Skeletal muscle satellite cell (primary cell): Measurements from ENCODE around the gene SNX21.

Experiments used
- H3K27me3 ChIP-seq: 2 replicates; pipeline ENCODE4 v1.7.0; 2013; ENCODE audit warnings: low read length; ENCODE audit not compliant: control insufficient read depth, insufficient read depth
- H3K36me3 ChIP-seq: 2 replicates; pipeline ENCODE4 v1.7.0; 2013; ENCODE audit warnings: mild to moderate bottlenecking, control low read depth, low read length; ENCODE audit not compliant: insufficient read depth
- H3K4me1 ChIP-seq: 2 replicates; pipeline ENCODE4 v1.7.0; 2013; ENCODE audit warnings: low read length; ENCODE audit not compliant: control insufficient read depth, insufficient read depth
- H3K4me2 ChIP-seq: 2 replicates; pipeline ENCODE4 v1.7.0; 2013; ENCODE audit warnings: mild to moderate bottlenecking, low read length
- H3K4me3 ChIP-seq: 2 replicates; pipeline ENCODE4 v1.7.0; 2013; ENCODE audit warnings: low read length
- H3K9ac ChIP-seq: 2 replicates; pipeline ENCODE4 v1.7.0; 2013; ENCODE audit warnings: mild to moderate bottlenecking, low read depth, low read length, moderate library complexity
- H3K9me3 ChIP-seq: replicated peaks from 2 replicates; pipeline ENCODE4 v1.7.0; 2013; ENCODE audit warnings: mild to moderate bottlenecking, control low read depth, low read length

SNX21 gene

GRCh38 chr20:45840700-45841198 is 7.2 kb downstream of the SNX21 start:
- H3K36me3 ChIP-seq = peaks cover 54% of the 10 kb centered on the region
- no peaks in the 10 kb centered on the region for H3K27me3 ChIP-seq
- no peak overlapping the region for H3K4me3 ChIP-seq
- H3K4me1 ChIP-seq = peaks cover 9% of the 10 kb centered on the region
- H3K9me3 ChIP-seq = no peaks in the 10 kb centered on the region
- H3K9ac ChIP-seq = no peak overlapping the region
- no peak overlapping the region for H3K4me2 ChIP-seq

- no peak overlapping the region for H3K4me3 ChIP-seq
- peaks cover 4% of the 10 kb centered on the region for H3K4me1 ChIP-seq
- H3K27me3 ChIP-seq = no peaks in the 10 kb centered on the region
- no peaks in the 10 kb centered on the region for H3K9me3 ChIP-seq
- H3K9ac ChIP-seq = no peak overlapping the region
- peaks cover 60% of the 10 kb centered on the region for H3K36me3 ChIP-seq
- H3K4me2 ChIP-seq = no peak overlapping the region
Measured at GRCh38 chr20:45841407-45842129, 8.0 kb downstream of the SNX21 start.

- Histone ChIP-seq H3K4me1 (no peaks in the 10 kb centered on the region), H3K36me3 (peaks cover 59% of the 10 kb centered on the region), H3K9ac (no peak overlapping the region), H3K27me3 (no peaks in the 10 kb centered on the region), H3K4me3 (no peak overlapping the region), H3K9me3 (no peaks in the 10 kb centered on the region), H3K4me2 (no peak overlapping the region)
Measured at GRCh38 chr20:45842169-45842812, 8.7 kb downstream of the SNX21 start.

- Histone ChIP-seq H3K27me3 (no peaks in the 10 kb centered on the region), H3K4me3 (no peak overlapping the region), H3K36me3 (peaks cover 64% of the 10 kb centered on the region), H3K4me2 (no peak overlapping the region), H3K9ac (no peak overlapping the region), H3K4me1 (no peaks in the 10 kb centered on the region), H3K9me3 (no peaks in the 10 kb centered on the region)
Measured at GRCh38 chr20:45843506-45843905, 9.9 kb downstream of the SNX21 start.

- Histone ChIP-seq H3K27me3 (no peaks in the 10 kb centered on the region), H3K4me2 (no peak overlapping the region), H3K36me3 (peaks cover 64% of the 10 kb centered on the region), H3K4me1 (no peaks in the 10 kb centered on the region), H3K4me3 (no peak overlapping the region), H3K9me3 (no peaks in the 10 kb centered on the region), H3K9ac (no peak overlapping the region)
Measured at GRCh38 chr20:45845452-45845851, 11.9 kb downstream of the SNX21 start.

- H3K27me3 ChIP-seq = no peaks in the 10 kb centered on the region
- H3K4me2 ChIP-seq = no peak overlapping the region
- H3K9ac ChIP-seq = no peak overlapping the region
- no peaks in the 10 kb centered on the region for H3K9me3 ChIP-seq
- peaks cover 41% of the 10 kb centered on the region for H3K36me3 ChIP-seq
- H3K4me1 ChIP-seq = no peaks in the 10 kb centered on the region
- H3K4me3 ChIP-seq = no peak overlapping the region
Measured at GRCh38 chr20:45848421-45848820, 14.8 kb downstream of the SNX21 start.

- no peak overlapping the region for H3K4me2 ChIP-seq
- no peaks in the 10 kb centered on the region for H3K9me3 ChIP-seq
- no peaks in the 10 kb centered on the region for H3K27me3 ChIP-seq
- H3K4me3 ChIP-seq = no peak overlapping the region
- H3K9ac ChIP-seq = no peak overlapping the region
- H3K36me3 ChIP-seq = peaks cover 38% of the 10 kb centered on the region
- no peaks in the 10 kb centered on the region for H3K4me1 ChIP-seq
Measured at GRCh38 chr20:45848969-45849582, 15.5 kb downstream of the SNX21 start.

- Histone ChIP-seq H3K4me1 (no peaks in the 10 kb centered on the region), H3K36me3 (peaks cover 36% of the 10 kb centered on the region), H3K9me3 (no peaks in the 10 kb centered on the region), H3K9ac (no peak overlapping the region), H3K27me3 (no peaks in the 10 kb centered on the region), H3K4me3 (no peak overlapping the region), H3K4me2 (no peak overlapping the region)
Measured at GRCh38 chr20:45850238-45850637, 16.6 kb downstream of the SNX21 start.

- H3K36me3 ChIP-seq = peaks cover 29% of the 10 kb centered on the region
Measured at GRCh38 chr20:45850926-45851325, 17.3 kb downstream of the SNX21 start.

GRCh38 chr20:45851501-45851900 is 17.9 kb downstream of the SNX21 start:
- Histone ChIP-seq H3K27me3 (no peaks in the 10 kb centered on the region), H3K4me1 (peaks cover 9% of the 10 kb centered on the region), H3K4me2 (no peak overlapping the region), H3K9me3 (no peaks in the 10 kb centered on the region), H3K9ac (no peak overlapping the region), H3K4me3 (no peak overlapping the region), H3K36me3 (peaks cover 24% of the 10 kb centered on the region)

More at GRCh38 chr20:45850926-45851325, 17.3 kb downstream of the SNX21 start:
- H3K4me1 ChIP-seq = peaks cover 3% of the 10 kb centered on the region
- H3K27me3 ChIP-seq = no peaks in the 10 kb centered on the region
- H3K4me3 ChIP-seq = no peak overlapping the region
- no peak overlapping the region for H3K9ac ChIP-seq
- no peaks in the 10 kb centered on the region for H3K9me3 ChIP-seq
- H3K4me2 ChIP-seq = no peak overlapping the region

- peaks cover 12% of the 10 kb centered on the region for H3K4me1 ChIP-seq
- H3K36me3 ChIP-seq = peaks cover 23% of the 10 kb centered on the region
- H3K4me3 ChIP-seq = no peak overlapping the region
- H3K4me2 ChIP-seq = no peak overlapping the region
- no peaks in the 10 kb centered on the region for H3K27me3 ChIP-seq
- H3K9ac ChIP-seq = no peak overlapping the region
- H3K9me3 ChIP-seq = no peaks in the 10 kb centered on the region
Measured at GRCh38 chr20:45852326-45852725, 18.7 kb downstream of the SNX21 start.
